ENCODE results near the gene ZRANB3. TPM values are rescaled to one million over a fixed set of nuclear protein-coding genes. Genes with fewer than 3 reads are reported as not detected.

The ZRANB3 gene
- total and polyA plus RNA-seq, 2 of the 13 experiments (the other 11 are each of a cell fraction or from before 2014, with no cell fraction given), result 5.8 to 25.2 TPM

- H3K27ac ChIP-seq (ENCODE audit: extremely low read length, insufficient read depth, low read length), result no peak overlapping the region
- H3K4me3 ChIP-seq (replicated peaks in 1 of 3; ENCODE audit: insufficient read depth in 1 of 3, low read depth in 2 of 3, low read length in 3 of 3), result no peak overlapping the region
- CTCF ChIA-PET (ENCODE audit: low intra/inter-chr PET ratio, low total read pairs), result no interaction called here
- no peak for DNase-seq (ENCODE audit: low spot score)
- H3K36me3 ChIP-seq (replicated peaks in 1 of 2; ENCODE audit: control insufficient read depth in 1 of 2, insufficient read depth in 2 of 2, low read length in 2 of 2), result peaks cover 21 to 75% of the 10 kb centered on the region in 2 experiments
- no peak overlapping the region for H2AFZ ChIP-seq (ENCODE audit: low read length)
- H4K20me1 ChIP-seq (ENCODE audit: insufficient read depth, low read length), result no peaks in the 10 kb centered on the region
- intact Hi-C loops (cut with micrococcal nuclease; ENCODE audit: unreplicated experiment) (no loop called here), in situ Hi-C loops (cut with HindIII; ENCODE audit: extremely low pct_ligation_motif_present, low pct_unique_long_range_greater_than_20kb) (no loop called here)
- H3K9ac ChIP-seq (ENCODE audit: insufficient read depth, low read depth, low read length), result no peak overlapping the region
- POLR2A ChIA-PET, result interaction anchor here (0.5 kb wide), 1 partner anchor 16 kb away, joined by 3 read pairs; no protein-coding TSS in a partner anchor
- no TSS peak for BruUV-seq (replicated peaks)
- ATAC-seq, result no peak
- no peak for FAIRE-seq
- H3K79me2 ChIP-seq (ENCODE audit: insufficient read depth, low read length), result no peaks in the 10 kb centered on the region
- TF ChIP-seq BRD4 (CRISPR knock-in tag; IDR thresholded peaks at IDR 0.05), result no peak
- no peak for TF ChIP-seq MLLT10 (CRISPR knock-in tag; IDR thresholded peaks at IDR 0.05)
- TF ChIP-seq BATF2 (CRISPR knock-in tag; IDR thresholded peaks at IDR 0.05), result no peak
- TF ChIP-seq HDAC1 (CRISPR knock-in tag; IDR thresholded peaks at IDR 0.05), result no peak
- TF ChIP-seq ZFP36L2 (CRISPR knock-in tag; IDR thresholded peaks at IDR 0.05), result no peak
- no peak for TF ChIP-seq GPN1 (CRISPR knock-in tag; IDR thresholded peaks at IDR 0.05; ENCODE audit: borderline replicate concordance)
- TF ChIP-seq HMG20B (CRISPR knock-in tag; conservative IDR thresholded peaks at IDR 0.05), result no peak
- no peak for TF ChIP-seq ZNF782 (CRISPR knock-in tag; IDR thresholded peaks at IDR 0.05; ENCODE audit: borderline replicate concordance)
- TF ChIP-seq, protein P1, sequence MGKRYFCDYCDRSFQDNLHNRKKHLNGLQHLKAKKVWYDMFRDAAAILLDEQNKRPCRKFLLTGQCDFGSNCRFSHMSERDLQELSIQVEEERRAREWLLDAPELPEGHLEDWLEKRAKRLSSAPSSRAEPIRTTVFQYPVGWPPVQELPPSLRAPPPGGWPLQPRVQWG (CRISPR knock-in tag; IDR thresholded peaks at IDR 0.05; ENCODE audit: borderline replicate concordance, low read depth), result no peak
- no peak for TF ChIP-seq ZC3H13 (CRISPR knock-in tag; IDR thresholded peaks at IDR 0.05)
- TF ChIP-seq KLF6 (CRISPR knock-in tag; IDR thresholded peaks at IDR 0.05), result no peak
- no peak for TF ChIP-seq KLF11 (CRISPR knock-in tag; IDR thresholded peaks at IDR 0.05)
- TF ChIP-seq ZNF230 (CRISPR knock-in tag; IDR thresholded peaks at IDR 0.05), result no peak
- TF ChIP-seq ZNF552 (CRISPR knock-in tag; IDR thresholded peaks at IDR 0.05; ENCODE audit: borderline replicate concordance), result no peak
- no peak for TF ChIP-seq ZNF503 (CRISPR knock-in tag; IDR thresholded peaks at IDR 0.05)
- no peak for TF ChIP-seq MIER2 (CRISPR knock-in tag; IDR thresholded peaks at IDR 0.05)
- TF ChIP-seq, protein P2, sequence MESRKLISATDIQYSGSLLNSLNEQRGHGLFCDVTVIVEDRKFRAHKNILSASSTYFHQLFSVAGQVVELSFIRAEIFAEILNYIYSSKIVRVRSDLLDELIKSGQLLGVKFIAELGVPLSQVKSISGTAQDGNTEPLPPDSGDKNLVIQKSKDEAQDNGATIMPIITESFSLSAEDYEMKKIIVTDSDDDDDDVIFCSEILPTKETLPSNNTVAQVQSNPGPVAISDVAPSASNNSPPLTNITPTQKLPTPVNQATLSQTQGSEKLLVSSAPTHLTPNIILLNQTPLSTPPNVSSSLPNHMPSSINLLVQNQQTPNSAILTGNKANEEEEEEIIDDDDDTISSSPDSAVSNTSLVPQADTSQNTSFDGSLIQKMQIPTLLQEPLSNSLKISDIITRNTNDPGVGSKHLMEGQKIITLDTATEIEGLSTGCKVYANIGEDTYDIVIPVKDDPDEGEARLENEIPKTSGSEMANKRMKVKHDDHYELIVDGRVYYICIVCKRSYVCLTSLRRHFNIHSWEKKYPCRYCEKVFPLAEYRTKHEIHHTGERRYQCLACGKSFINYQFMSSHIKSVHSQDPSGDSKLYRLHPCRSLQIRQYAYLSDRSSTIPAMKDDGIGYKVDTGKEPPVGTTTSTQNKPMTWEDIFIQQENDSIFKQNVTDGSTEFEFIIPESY (CRISPR knock-in tag; IDR thresholded peaks at IDR 0.05), result no peak
- no peaks in the 10 kb centered on the region for H3K27me3 ChIP-seq (ENCODE audit: control insufficient read depth in 1 of 2, insufficient read depth in 2 of 2, low read length in 2 of 2)
- no peak overlapping the region for H3K4me2 ChIP-seq (ENCODE audit: low read depth, low read length)
- no peaks in the 10 kb centered on the region for H3K4me1 ChIP-seq (ENCODE audit: insufficient read depth, low read length)
- no peaks in the 10 kb centered on the region for H3K9me3 ChIP-seq (ENCODE audit: low read length)
- WGBS (ENCODE audit: low lambda C conversion rate), result 100% methylated on average over 1 of the region's 1 CpG
Measured at GRCh38 chr2:135132314-135132713, 398.7 kb downstream of the ZRANB3 start.

Data from HepG2 (cell line).